HEK293 (cell line): ENCODE results near the gene EPAS1.

Experiments used
- CTCF ChIP-seq: fragments of 450-650 bp; formaldehyde crosslinking; IDR thresholded peaks from 2 replicates; pipeline ENCODE4 v1.5.1; 2016; ENCODE audit warnings: missing biosample characterization, missing genetic modification characterization
- PATZ1 ChIP-seq: fragments of 450-650 bp; formaldehyde crosslinking; IDR thresholded peaks from 2 replicates; pipeline ENCODE4 v1.5.1; 2016; ENCODE audit warnings: missing biosample characterization, missing genetic modification characterization
- SP3 ChIP-seq: fragments of 450-650 bp; formaldehyde crosslinking; IDR thresholded peaks from 2 replicates; pipeline ENCODE4 v1.5.1; 2016; ENCODE audit warnings: missing biosample characterization, missing genetic modification characterization
- YY1 ChIP-seq: fragments of 450-650 bp; formaldehyde crosslinking; IDR thresholded peaks from 2 replicates; pipeline ENCODE4 v1.5.1; 2018; ENCODE audit warnings: missing biosample characterization, missing genetic modification characterization
- ZBTB8A ChIP-seq: fragments of 450-650 bp; formaldehyde crosslinking; IDR thresholded peaks from 2 replicates; pipeline ENCODE4 v1.5.1; 2016; ENCODE audit warnings: missing biosample characterization, missing genetic modification characterization
- ZNF280D ChIP-seq: fragments of 450-650 bp; formaldehyde crosslinking; IDR thresholded peaks from 2 replicates; pipeline ENCODE4 v1.5.1; 2016; ENCODE audit warnings: missing biosample characterization, missing genetic modification characterization
- ZNF391 ChIP-seq: fragments of 450-650 bp; formaldehyde crosslinking; IDR thresholded peaks from 2 replicates; pipeline ENCODE4 v1.5.1; 2016; ENCODE audit warnings: low read depth, missing biosample characterization, missing genetic modification characterization, borderline replicate concordance
- ZSCAN18 ChIP-seq: fragments of 450-650 bp; formaldehyde crosslinking; IDR thresholded peaks from 2 replicates; pipeline ENCODE4 v1.5.1; 2016; ENCODE audit warnings: missing biosample characterization, missing genetic modification characterization

GRCh38 chr2:46363535-46364170, 66.4 kb downstream of the EPAS1 start:
- TF ChIP-seq ZBTB8A (tag by site-specific recombination) = no peak
- no peak for TF ChIP-seq CTCF (tag by site-specific recombination)
- no peak for TF ChIP-seq PATZ1 (tag by site-specific recombination)
- no peak for TF ChIP-seq ZNF391 (tag by site-specific recombination)
- TF ChIP-seq YY1 (tag by site-specific recombination) = no peak
- TF ChIP-seq ZNF280D (tag by site-specific recombination) = no peak
- no peak for TF ChIP-seq ZSCAN18
- TF ChIP-seq SP3 = no peak
